IMR-90 (cell line): ENCODE measurements around the gene HHIPL1. TPM values are rescaled to one million over a fixed set of nuclear protein-coding genes. Genes with fewer than 3 reads are reported as not detected.

Source experiments
- ATAC-seq: fragments of 200-7000 bp; cut with Tn5 transposase; 2 replicates; pipeline ENCODE4 v1.9.1; 2020; ENCODE audit warnings: low read depth, mild to moderate bottlenecking, moderate library complexity
- BruUV-seq: library from RNA; stranded (reverse); fragments of 400-500 nt; replicated peaks from 2 replicates; lab custom pipeline; 2021; lab: Mats Ljungman, UMichigan
- CTCF ChIA-PET: fragments of 300-600 bp; formaldehyde crosslinking; extraction: SDS; loops from one replicate; lab custom pipeline; 2021; ENCODE audit warnings: antibody characterized with exemption; lab: Yijun Ruan, JAX
- POLR2A ChIA-PET: fragments of 300-600 bp; sonication (Branson Sonifier 250); formaldehyde crosslinking; loops from one replicate; lab custom pipeline; 2022; ENCODE audit warnings: antibody characterized with exemption; ENCODE audit not compliant: unreplicated experiment; lab: Charles Lee
- DNase-seq: peaks from one replicate; pipeline ENCODE4 v3.0.0; 2013
- H2AFZ ChIP-seq: replicated peaks from 2 replicates; pipeline ENCODE3; 2013; ENCODE audit warnings: low read length, mild to moderate bottlenecking; ENCODE audit not compliant: poor library complexity
- H2AK5ac ChIP-seq: 2 replicates; pipeline ENCODE4 v1.6.1; 2013; ENCODE audit warnings: low read depth, low read length, inconsistent platforms
- H2AK9ac ChIP-seq: replicated peaks from 2 replicates; pipeline ENCODE3; 2013; ENCODE audit warnings: mild to moderate bottlenecking, low read depth, low read length, moderate library complexity; ENCODE audit not compliant: poor library complexity
- H2BK120ac ChIP-seq: 2 replicates; pipeline ENCODE4 v1.6.1; 2013; ENCODE audit warnings: low read depth, low read length, inconsistent platforms
- H2BK15ac ChIP-seq: 3 replicates; pipeline ENCODE4 v1.6.1; 2013; ENCODE audit warnings: low read depth, low read length, inconsistent platforms
- H2BK20ac ChIP-seq: 2 replicates; pipeline ENCODE4 v1.6.1; 2013; ENCODE audit warnings: low read depth, mild to moderate bottlenecking, inconsistent platforms, low read length, moderate library complexity
- H2BK5ac ChIP-seq: 2 replicates; pipeline ENCODE4 v1.6.1; 2013; ENCODE audit warnings: mild to moderate bottlenecking, low read depth, low read length, inconsistent platforms; ENCODE audit not compliant: poor library complexity, severe bottlenecking
- H3K14ac ChIP-seq: replicated peaks from 2 replicates; pipeline ENCODE4 v1.6.1; 2013; ENCODE audit warnings: low read depth, low read length, inconsistent platforms
- H3K18ac ChIP-seq: 2 replicates; pipeline ENCODE4 v1.6.1; 2013; ENCODE audit warnings: low read depth, low read length, control low read depth
- H3K23ac ChIP-seq: 2 replicates; pipeline ENCODE4 v1.6.1; 2013; ENCODE audit warnings: low read depth, low read length, inconsistent platforms
- H3K27ac ChIP-seq: 2 replicates; pipeline ENCODE4 v1.5.1; 2013; ENCODE audit warnings: mild to moderate bottlenecking, control low read depth, low read length; ENCODE audit not compliant: insufficient read depth
- H3K27me3 ChIP-seq: 2 replicates; pipeline ENCODE4 v1.6.1; 2013; ENCODE audit warnings: low read length; ENCODE audit not compliant: control insufficient read depth, insufficient read depth
- H3K36me3 ChIP-seq: 2 replicates; pipeline ENCODE4 v1.6.1; 2013; ENCODE audit warnings: low read length, mixed read lengths; ENCODE audit not compliant: control insufficient read depth, insufficient read depth
- H3K4ac ChIP-seq: 2 replicates; pipeline ENCODE4 v1.6.1; 2013; ENCODE audit warnings: low read depth, low read length, inconsistent platforms
- H3K4me1 ChIP-seq: 2 replicates; pipeline ENCODE4 v1.6.1; 2013; ENCODE audit warnings: low read length, mixed read lengths; ENCODE audit not compliant: control insufficient read depth, insufficient read depth
- H3K4me2 ChIP-seq: 2 replicates; pipeline ENCODE4 v1.6.1; 2013; ENCODE audit warnings: low read depth, mild to moderate bottlenecking, control low read depth, low read length, moderate library complexity
- H3K4me3 ChIP-seq: 2 replicates; pipeline ENCODE4 v1.5.1; 2013; ENCODE audit warnings: low read depth, mild to moderate bottlenecking, control low read depth, low read length, moderate library complexity; ENCODE audit not compliant: insufficient read depth
- H3K56ac ChIP-seq: 2 replicates; pipeline ENCODE4 v1.6.1; 2013; ENCODE audit warnings: low read length, inconsistent platforms; ENCODE audit not compliant: insufficient read depth; ENCODE audit errors: extremely low read depth
- H3K79me1 ChIP-seq, 2 experiments: 2 replicates each; pipeline ENCODE4 v1.6.1; 2013; ENCODE audit warnings: low read length in 2 of 2, inconsistent platforms in 1 of 2, low read depth in 1 of 2
- H3K9ac ChIP-seq: 2 replicates; pipeline ENCODE4 v1.6.1; 2013; ENCODE audit warnings: low read depth, low read length, control low read depth
- H3K9me1 ChIP-seq: 2 replicates; pipeline ENCODE4 v1.6.1; 2013; ENCODE audit warnings: low read length, inconsistent platforms; ENCODE audit not compliant: insufficient read depth
- H3K9me3 ChIP-seq: 2 replicates; pipeline ENCODE4 v1.6.1; 2013; ENCODE audit warnings: low read length; ENCODE audit not compliant: control insufficient read depth, insufficient read depth
- H4K20me1 ChIP-seq: 2 replicates; pipeline ENCODE4 v1.6.1; 2013; ENCODE audit warnings: low read length, inconsistent platforms; ENCODE audit not compliant: insufficient read depth
- H4K5ac ChIP-seq: 2 replicates; pipeline ENCODE4 v1.6.1; 2013; ENCODE audit warnings: mild to moderate bottlenecking, low read depth, low read length, control low read depth
- H4K8ac ChIP-seq, 2 experiments: 2 replicates each; pipeline ENCODE4 v1.6.1; 2013; ENCODE audit warnings: low read depth in 2 of 2, low read length in 2 of 2, control low read depth in 1 of 2, inconsistent platforms in 1 of 2
- H4K91ac ChIP-seq: 2 replicates; pipeline ENCODE4 v1.6.1; 2013; ENCODE audit warnings: low read depth, low read length, inconsistent platforms; ENCODE audit not compliant: insufficient read depth
- BHLHE40 ChIP-seq: fragments of 150-350 bp; IDR thresholded peaks from 2 replicates; pipeline ENCODE4 v1.6.1; 2016; ENCODE audit warnings: mild to moderate bottlenecking, low read depth, low read length
- CEBPB ChIP-seq: IDR thresholded peaks from 2 replicates; pipeline ENCODE4 v1.6.1; 2012; ENCODE audit warnings: low read depth, low read length, improper control_type of control experiment
- CHD1 ChIP-seq: IDR thresholded peaks from 2 replicates; pipeline ENCODE4 v1.6.1; 2012; ENCODE audit warnings: low read depth, low read length, improper control_type of control experiment
- MAFK ChIP-seq: IDR thresholded peaks from 2 replicates; pipeline ENCODE4 v1.6.1; 2012; ENCODE audit warnings: low read depth, low read length, improper control_type of control experiment
- POLR2A ChIP-seq: IDR thresholded peaks from 2 replicates; pipeline ENCODE4 v1.6.1; 2012; ENCODE audit warnings: mild to moderate bottlenecking, low read depth, low read length
- RAD21 ChIP-seq: IDR thresholded peaks from 2 replicates; pipeline ENCODE4 v1.6.1; 2012; ENCODE audit warnings: low read length, improper control_type of control experiment
- RCOR1 ChIP-seq: IDR thresholded peaks from 2 replicates; pipeline ENCODE4 v1.6.1; 2012; ENCODE audit warnings: mild to moderate bottlenecking, low read length, improper control_type of control experiment; ENCODE audit not compliant: insufficient replicate concordance
- USF2 ChIP-seq: fragments of 150-350 bp; IDR thresholded peaks from 2 replicates; pipeline ENCODE4 v1.6.1; 2017; ENCODE audit warnings: mild to moderate bottlenecking, antibody characterized with exemption, low read length, low read depth
- WGBS, 2 experiments: methylation state at CpG; one replicate each; pipeline versions ENCODE4 v1.1.5 to v1.1.7; 2013; ENCODE audit warnings: missing lambda C conversion rate in 2 of 2; ENCODE audit not compliant: insufficient read length in 1 of 2; ENCODE audit errors: extremely low coverage in 2 of 2; 5-methylcytosine and 5-hydroxymethylcytosine counted together
- dilution Hi-C: fragments of 300-500 bp; cut with HindIII; formaldehyde crosslinking; loops from one replicate; pipeline ENCODE4 v1.14.3; 2018; ENCODE audit warnings: low sequenced_read_pairs; ENCODE audit not compliant: unreplicated experiment
- in situ Hi-C: fragments of 300-500 bp; cut with MboI; formaldehyde crosslinking; loops from 3 replicates; pipeline ENCODE4 v1.14.3; 2019; ENCODE audit warnings: low sequenced_read_pairs, inconsistent platforms, mixed read lengths
- intact Hi-C: fragments of 100-400 bp; cut with micrococcal nuclease; formaldehyde crosslinking; loops from 2 replicates; pipeline ENCODE4 v1.10.0; 2022
- polyA plus RNA-seq, 3 experiments: library from polyadenylated mRNA; depleted of rRNA; stranded (reverse); fragments of >200 nt; gene quantifications; 2 replicates each; pipeline ENCODE4 v1.2.3, GENCODE V29; 2012; ENCODE audit warnings: low replicate concordance in 1 of 3
- total RNA-seq: library from RNA; depleted of rRNA; stranded (reverse); fragments of >200 nt; gene quantifications from 2 replicates; pipeline ENCODE4 v1.2.3, GENCODE V29; 2012

The HHIPL1 gene
- total and polyA plus RNA-seq, 2 of the 4 experiments (the other 2 are of a cell fraction) = 0.65 to 0.72 TPM

- ChIA-PET CTCF (no interaction called here), POLR2A (no interaction called here)
- Histone ChIP-seq H2AFZ (no peak overlapping the region), H3K23ac (no peak overlapping the region), H4K8ac (no peak overlapping the region), H2BK120ac (no peak overlapping the region), H3K9ac (no peak overlapping the region), H3K4ac (no peak overlapping the region), H2BK15ac (no peak overlapping the region), H4K91ac (no peak overlapping the region), H3K4me1 (no peaks in the 10 kb centered on the region), H2AK5ac (no peak overlapping the region), H3K4me3 (no peak overlapping the region), H3K27me3 (peaks cover 6% of the 10 kb centered on the region; the same call in 1 of the 2 replicates), H2BK20ac (no peak overlapping the region), H2AK9ac (no peak overlapping the region), H2BK5ac (no peak overlapping the region), H3K14ac (no peak overlapping the region), H4K5ac (no peak overlapping the region), H3K56ac (no peak overlapping the region), H3K9me3 (peaks cover 10% of the 10 kb centered on the region), H3K79me1 (no peaks in the 10 kb centered on the region), H3K18ac (no peak overlapping the region), H3K36me3 (no peaks in the 10 kb centered on the region), H4K20me1 (no peaks in the 10 kb centered on the region), H3K27ac (no peak overlapping the region), H3K4me2 (no peak overlapping the region), H3K9me1 (no peaks in the 10 kb centered on the region)
- in situ Hi-C loops = no loop called here
- dilution Hi-C loops = no loop called here
- BruUV-seq = no TSS peak
- intact Hi-C loops = no loop called here
- WGBS, 2 experiments = no CpG with 5 or more reads among the region's 2 CpGs
- TF ChIP-seq RCOR1 (no peak), CHD1 (no peak), USF2 (no peak), BHLHE40 (no peak), MAFK (no peak), POLR2A (no peak), CEBPB (no peak), RAD21 (no peak)
- DNase-seq (no peak), ATAC-seq (no peak)
Measured at GRCh38 chr14:99707420-99707819, 62.5 kb downstream of the HHIPL1 start.
